Neural crest cell (in vitro differentiated cells): ENCODE measurements around the gene HMG20B. TPM values are rescaled to one million over a fixed set of nuclear protein-coding genes. Genes with fewer than 3 reads are reported as not detected.
"Not testable (repeated sequence)": the region's sequence is repeated elsewhere in the genome, so short reads cannot be mapped to it uniquely, and the experiment has no call there.

Experiments
- DNase-seq: peaks from one replicate; pipeline ENCODE4 v3.0.0; 2021; ENCODE audit warnings: low read depth, mixed read lengths, low spot score
- H3K27ac Mint-ChIP-seq: one replicate; pipeline ENCODE4 v1.8.0; 2021; ENCODE audit warnings: mild to moderate bottlenecking, mixed read lengths; ENCODE audit not compliant: unreplicated experiment
- H3K27me3 Mint-ChIP-seq: 2 replicates; pipeline ENCODE4 v1.8.0; 2021; ENCODE audit warnings: low read depth, mild to moderate bottlenecking, mixed read lengths
- H3K36me3 Mint-ChIP-seq: 2 replicates; pipeline ENCODE4 v1.8.0; 2021; ENCODE audit warnings: low read depth, mild to moderate bottlenecking, mixed read lengths
- H3K4me1 Mint-ChIP-seq: 2 replicates; pipeline ENCODE4 v1.8.0; 2021; ENCODE audit warnings: mixed read lengths
- H3K4me3 Mint-ChIP-seq: one replicate; pipeline ENCODE4 v1.8.0; 2021; ENCODE audit warnings: mild to moderate bottlenecking, mixed read lengths
- H3K9me3 Mint-ChIP-seq: 2 replicates; pipeline ENCODE4 v1.8.0; 2021; ENCODE audit warnings: mixed read lengths
- CTCF ChIP-seq: fragments of 200-600 bp; sonication (generic); conservative IDR thresholded peaks from 2 replicates; pipeline ENCODE4 v1.5.0; 2021; ENCODE audit warnings: antibody characterized with exemption, mild to moderate bottlenecking
- total RNA-seq: library from RNA; stranded (reverse); gene quantifications from 2 replicates; pipeline ENCODE4 v1.2.1, GENCODE V29; 2021

HMG20B gene
- total RNA-seq, 1 donor from 2014 or later = 79.6 TPM

GRCh38 chr19:3527238-3527910, 45.4 kb upstream of the HMG20B start:
- no peaks in the 10 kb centered on the region for H3K9me3 Mint-ChIP-seq
- no peaks in the 10 kb centered on the region for H3K4me1 Mint-ChIP-seq
- TF ChIP-seq CTCF = no peak
- no peak overlapping the region for H3K4me3 Mint-ChIP-seq
- no peak overlapping the region for H3K27ac Mint-ChIP-seq
- H3K36me3 Mint-ChIP-seq = no peaks in the 10 kb centered on the region
- no peak for DNase-seq
- no peaks in the 10 kb centered on the region for H3K27me3 Mint-ChIP-seq

DNA sequence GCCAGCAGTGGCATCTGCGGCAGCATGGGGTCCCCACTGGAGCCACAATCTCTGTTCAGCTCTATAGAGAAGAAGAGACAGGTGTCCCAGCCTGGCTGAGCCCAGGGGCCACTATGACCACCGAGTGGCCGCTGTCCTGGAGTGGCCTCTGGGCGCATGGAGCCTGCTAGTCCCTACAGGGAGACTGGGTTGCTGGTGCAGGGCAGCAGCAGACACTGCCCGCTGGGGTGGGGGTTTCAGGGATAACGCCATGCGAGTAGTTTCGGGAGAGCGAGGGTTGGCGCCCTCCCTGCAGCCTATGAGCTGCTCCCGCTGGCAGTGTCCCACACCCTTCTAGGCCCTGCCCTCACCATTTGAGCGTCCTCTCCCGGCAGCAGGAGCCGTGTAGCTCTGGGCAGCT, 44.7 kb upstream of the HMG20B start:
- Mint-ChIP-seq H3K4me1 (no peaks in the 10 kb centered on the region), H3K36me3 (no peaks in the 10 kb centered on the region), H3K27me3 (no peaks in the 10 kb centered on the region), H3K4me3 (no peak overlapping the region), H3K27ac (no peak overlapping the region), H3K9me3 (no peaks in the 10 kb centered on the region)
- TF ChIP-seq CTCF = no peak
- no peak for DNase-seq

GRCh38 chr19:3528539-3529211, 44.1 kb upstream of the HMG20B start:
- H3K4me3 Mint-ChIP-seq = no peak overlapping the region
- no peak overlapping the region for H3K27ac Mint-ChIP-seq
- no peaks in the 10 kb centered on the region for H3K4me1 Mint-ChIP-seq
- no peaks in the 10 kb centered on the region for H3K9me3 Mint-ChIP-seq
- DNase-seq = no peak
- H3K36me3 Mint-ChIP-seq = peaks cover 3% of the 10 kb centered on the region
- H3K27me3 Mint-ChIP-seq = no peaks in the 10 kb centered on the region
- no peak for TF ChIP-seq CTCF

- H3K9me3 Mint-ChIP-seq, H3K36me3 Mint-ChIP-seq, H3K27ac Mint-ChIP-seq, H3K27me3 Mint-ChIP-seq, H3K4me3 Mint-ChIP-seq, DNase-seq, H3K4me1 Mint-ChIP-seq: not testable (repeated sequence)
Measured at GRCh38 chr19:3529299-3529698, 43.4 kb upstream of the HMG20B start.

GRCh38 chr19:3530389-3530788, 42.4 kb upstream of the HMG20B start:
- Mint-ChIP-seq H3K27me3 (no peaks in the 10 kb centered on the region), H3K27ac (no peak overlapping the region), H3K4me3 (no peak overlapping the region), H3K36me3 (peaks cover 3% of the 10 kb centered on the region), H3K9me3 (no peaks in the 10 kb centered on the region), H3K4me1 (no peaks in the 10 kb centered on the region)
- DNase-seq = no peak
- no peak for TF ChIP-seq CTCF

GRCh38 chr19:3531716-3532115, 41.0 kb upstream of the HMG20B start:
- TF ChIP-seq CTCF = no peak
- no peaks in the 10 kb centered on the region for H3K9me3 Mint-ChIP-seq
- no peak overlapping the region for H3K27ac Mint-ChIP-seq
- H3K36me3 Mint-ChIP-seq = peaks cover 3% of the 10 kb centered on the region
- H3K4me3 Mint-ChIP-seq = no peak overlapping the region
- H3K27me3 Mint-ChIP-seq = no peaks in the 10 kb centered on the region
- no peak for DNase-seq
- H3K4me1 Mint-ChIP-seq = no peaks in the 10 kb centered on the region
